AG04449 (cell line): ENCODE data around the gene PRKN.

Experiments
- CTCF ChIA-PET: fragments of 350-600 bp; formaldehyde crosslinking; extraction: SDS; loops from one replicate; lab custom pipeline; 2021; ENCODE audit warnings: antibody characterized with exemption; lab: Yijun Ruan, JAX
- POLR2A ChIA-PET: fragments of 400-600, 350-600 bp; formaldehyde crosslinking; extraction: SDS; loops from one replicate; lab custom pipeline; 2020; ENCODE audit warnings: antibody characterized with exemption, inconsistent platforms; lab: Yijun Ruan, JAX
- DNase-seq: peaks from one replicate; pipeline ENCODE4 v3.0.0-alpha.2; 2010; ENCODE audit warnings: low read depth, low spot score
- H3K4me3 ChIP-seq: 2 replicates; pipeline ENCODE4 v1.5.1; 2011; ENCODE audit warnings: low read depth, mild to moderate bottlenecking, control low read depth, low read length
- TF ChIP-seq, protein P1 (sequence below): IDR thresholded peaks from one replicate; pipeline ENCODE4 v1.5.1; 2011; ENCODE audit warnings: mild to moderate bottlenecking, moderate library complexity, low read length, control low read depth, inconsistent platforms; ENCODE audit not compliant: insufficient read depth; ENCODE audit errors: missing control alignments

The PRKN gene

DNA sequence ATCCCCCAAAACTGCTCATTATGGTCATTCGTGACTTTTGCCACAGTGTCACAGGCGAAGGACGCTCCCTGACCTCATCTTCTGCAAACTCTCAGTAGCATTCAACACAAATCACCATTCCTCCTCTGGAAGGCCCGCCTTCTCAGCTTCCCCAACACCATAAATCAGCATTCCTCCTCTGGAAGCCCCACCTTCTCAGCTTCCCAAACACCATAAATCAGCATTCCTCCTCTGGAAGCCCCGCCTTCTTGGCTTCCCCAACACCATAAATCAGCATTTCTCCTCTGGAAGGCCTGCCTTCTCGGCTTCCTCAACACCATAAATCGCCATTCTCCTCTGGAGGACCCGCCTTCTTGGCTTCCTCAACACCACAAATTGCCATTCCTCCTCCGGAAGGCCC, 1165.7 kb downstream of the PRKN start:
- ChIA-PET POLR2A (no interaction called here), CTCF (no interaction called here)
- H3K4me3 ChIP-seq = no peak overlapping the region
- no peak for DNase-seq
- TF ChIP-seq, protein P1, sequence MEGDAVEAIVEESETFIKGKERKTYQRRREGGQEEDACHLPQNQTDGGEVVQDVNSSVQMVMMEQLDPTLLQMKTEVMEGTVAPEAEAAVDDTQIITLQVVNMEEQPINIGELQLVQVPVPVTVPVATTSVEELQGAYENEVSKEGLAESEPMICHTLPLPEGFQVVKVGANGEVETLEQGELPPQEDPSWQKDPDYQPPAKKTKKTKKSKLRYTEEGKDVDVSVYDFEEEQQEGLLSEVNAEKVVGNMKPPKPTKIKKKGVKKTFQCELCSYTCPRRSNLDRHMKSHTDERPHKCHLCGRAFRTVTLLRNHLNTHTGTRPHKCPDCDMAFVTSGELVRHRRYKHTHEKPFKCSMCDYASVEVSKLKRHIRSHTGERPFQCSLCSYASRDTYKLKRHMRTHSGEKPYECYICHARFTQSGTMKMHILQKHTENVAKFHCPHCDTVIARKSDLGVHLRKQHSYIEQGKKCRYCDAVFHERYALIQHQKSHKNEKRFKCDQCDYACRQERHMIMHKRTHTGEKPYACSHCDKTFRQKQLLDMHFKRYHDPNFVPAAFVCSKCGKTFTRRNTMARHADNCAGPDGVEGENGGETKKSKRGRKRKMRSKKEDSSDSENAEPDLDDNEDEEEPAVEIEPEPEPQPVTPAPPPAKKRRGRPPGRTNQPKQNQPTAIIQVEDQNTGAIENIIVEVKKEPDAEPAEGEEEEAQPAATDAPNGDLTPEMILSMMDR = no peak

DNA sequence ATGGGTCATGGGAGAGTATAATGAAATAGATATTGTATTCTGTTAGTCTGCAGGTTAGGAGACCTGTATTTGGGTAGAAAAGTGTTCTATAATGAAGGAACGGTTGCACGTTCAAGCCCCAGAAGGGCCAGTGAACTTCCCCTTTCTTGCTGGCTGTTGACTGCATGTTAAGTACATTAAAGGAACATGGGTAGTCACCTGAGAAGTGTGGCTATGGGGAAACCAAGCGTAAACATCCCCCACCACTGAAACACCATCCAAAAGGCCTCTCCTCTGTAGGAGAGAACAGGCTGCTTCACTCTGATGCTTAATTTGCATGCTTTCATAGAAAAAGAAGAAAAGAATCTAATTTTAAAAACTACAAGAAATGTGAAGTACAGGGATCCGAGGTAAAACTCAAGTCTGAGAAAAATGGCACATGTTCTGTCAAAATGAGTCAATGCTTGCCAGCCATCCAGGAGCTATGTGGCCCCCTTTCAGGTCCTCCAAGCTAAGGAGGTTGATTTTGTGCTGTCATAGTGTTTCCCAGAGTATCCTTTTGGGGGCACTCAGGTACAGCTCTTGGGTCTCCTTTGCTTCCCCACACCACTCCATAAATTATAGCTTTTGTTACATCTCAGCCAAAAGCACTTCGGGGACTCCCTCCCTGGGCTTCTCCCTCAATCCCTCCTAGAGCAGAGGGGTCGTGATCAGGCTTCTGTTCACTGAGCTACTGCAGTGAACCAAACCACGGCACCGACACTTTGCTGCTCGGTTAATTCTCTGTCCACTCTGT, 1170.0 kb downstream of the PRKN start:
- TF ChIP-seq, protein P1 = no peak
- no peak for DNase-seq
- ChIA-PET CTCF (no interaction called here), POLR2A (no interaction called here)
- H3K4me3 ChIP-seq = no peak overlapping the region

- H3K4me3 ChIP-seq = no peak overlapping the region
- ChIA-PET CTCF (no interaction called here), POLR2A (no interaction called here)
- no peak for DNase-seq
- TF ChIP-seq, protein P1 = no peak
Measured at GRCh38 chr6:161554883-161555282, 1172.7 kb downstream of the PRKN start.

GRCh38 chr6:161549977-161550655, 1177.5 kb downstream of the PRKN start:
- ChIA-PET CTCF (no interaction called here), POLR2A (no interaction called here)
- TF ChIP-seq, protein P1 = no peak
- no peak for DNase-seq
- no peak overlapping the region for H3K4me3 ChIP-seq

GRCh38 chr6:161548713-161549296, 1178.8 kb downstream of the PRKN start:
- H3K4me3 ChIP-seq = no peak overlapping the region
- no peak for DNase-seq
- ChIA-PET POLR2A (no interaction called here), CTCF (no interaction called here)
- TF ChIP-seq, protein P1 = no peak

GRCh38 chr6:161547617-161548016, 1179.9 kb downstream of the PRKN start:
- no peak overlapping the region for H3K4me3 ChIP-seq
- TF ChIP-seq, protein P1 = no peak
- DNase-seq = no peak
- CTCF ChIA-PET = no interaction called here
- POLR2A ChIA-PET = no interaction called here
